ENCODE data around the gene FEM1B. TPM values are rescaled to one million over a fixed set of nuclear protein-coding genes. Genes with fewer than 3 reads are reported as not detected.

FEM1B gene
- polyA plus RNA-seq, 2 of the 4 experiments (the other 2 are of a cell fraction), result 19.5 to 59.1 TPM

DNA sequence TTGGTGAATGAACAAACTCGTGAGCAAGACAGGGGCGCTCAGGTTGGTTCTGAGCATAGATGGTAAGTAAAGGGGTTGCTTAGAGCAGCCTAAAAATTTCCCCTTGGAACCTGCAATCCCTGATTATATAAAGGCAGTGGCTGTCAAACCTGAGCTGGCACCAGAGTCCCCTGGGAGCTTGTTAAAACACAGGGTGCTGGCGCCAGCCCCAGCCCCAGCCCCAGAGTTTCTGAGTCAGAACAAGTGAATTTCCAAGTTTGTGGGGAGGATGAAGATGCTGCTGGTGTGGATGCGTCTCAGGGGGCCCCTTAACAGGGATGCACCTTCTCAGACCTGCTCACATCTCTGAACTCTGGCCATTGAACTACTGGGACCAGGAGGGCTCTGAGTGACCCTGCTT lies 48.2 kb downstream of the FEM1B start:
- TF ChIP-seq POLR2A (IDR thresholded peaks at IDR 0.05; ENCODE audit: low read length), result no peak
- TF ChIP-seq RARB (CRISPR knock-in tag; IDR thresholded peaks at IDR 0.05), result no peak
- TF ChIP-seq ZNF302 (CRISPR knock-in tag; IDR thresholded peaks at IDR 0.05), result no peak
- no peak for TF ChIP-seq FOSB (CRISPR knock-in tag; IDR thresholded peaks at IDR 0.05)
- TF ChIP-seq, protein P1, sequence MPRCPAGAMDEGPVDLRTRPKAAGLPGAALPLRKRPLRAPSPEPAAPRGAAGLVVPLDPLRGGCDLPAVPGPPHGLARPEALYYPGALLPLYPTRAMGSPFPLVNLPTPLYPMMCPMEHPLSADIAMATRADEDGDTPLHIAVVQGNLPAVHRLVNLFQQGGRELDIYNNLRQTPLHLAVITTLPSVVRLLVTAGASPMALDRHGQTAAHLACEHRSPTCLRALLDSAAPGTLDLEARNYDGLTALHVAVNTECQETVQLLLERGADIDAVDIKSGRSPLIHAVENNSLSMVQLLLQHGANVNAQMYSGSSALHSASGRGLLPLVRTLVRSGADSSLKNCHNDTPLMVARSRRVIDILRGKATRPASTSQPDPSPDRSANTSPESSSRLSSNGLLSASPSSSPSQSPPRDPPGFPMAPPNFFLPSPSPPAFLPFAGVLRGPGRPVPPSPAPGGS (IDR thresholded peaks at IDR 0.05), result no peak
- no peak for TF ChIP-seq HOXA7 (CRISPR knock-in tag; IDR thresholded peaks at IDR 0.05)
- no peak for TF ChIP-seq CTCF (IDR thresholded peaks at IDR 0.05)
- ATAC-seq (0 out of 6 replicates have a peak, but pooled peaks of 1 of the 2 experiments have one; percentile 14), FAIRE-seq (no peak), DNase-seq (ENCODE audit: low read depth in 1 of 2, low spot score in 1 of 2) (no peak)
- Histone ChIP-seq H3K9me3 (no peaks in the 10 kb centered on the region), H3K27ac (no peak overlapping the region), H3K4me3 (no peak overlapping the region), H3K4me1 (no peaks in the 10 kb centered on the region), H3K4me2 (no peak overlapping the region)
- CTCF ChIA-PET, result interaction anchor here (0.6 to 3.7 kb wide), 8 partner anchors 9 to 73 kb away, joined by 3 to 14 read pairs (median 4); no protein-coding TSS in a partner anchor
- 60% methylated on average over 4 of the region's 4 CpGs for WGBS (ENCODE audit: missing lambda C conversion rate)
- POLR2A ChIA-PET, result no interaction called here

DNA sequence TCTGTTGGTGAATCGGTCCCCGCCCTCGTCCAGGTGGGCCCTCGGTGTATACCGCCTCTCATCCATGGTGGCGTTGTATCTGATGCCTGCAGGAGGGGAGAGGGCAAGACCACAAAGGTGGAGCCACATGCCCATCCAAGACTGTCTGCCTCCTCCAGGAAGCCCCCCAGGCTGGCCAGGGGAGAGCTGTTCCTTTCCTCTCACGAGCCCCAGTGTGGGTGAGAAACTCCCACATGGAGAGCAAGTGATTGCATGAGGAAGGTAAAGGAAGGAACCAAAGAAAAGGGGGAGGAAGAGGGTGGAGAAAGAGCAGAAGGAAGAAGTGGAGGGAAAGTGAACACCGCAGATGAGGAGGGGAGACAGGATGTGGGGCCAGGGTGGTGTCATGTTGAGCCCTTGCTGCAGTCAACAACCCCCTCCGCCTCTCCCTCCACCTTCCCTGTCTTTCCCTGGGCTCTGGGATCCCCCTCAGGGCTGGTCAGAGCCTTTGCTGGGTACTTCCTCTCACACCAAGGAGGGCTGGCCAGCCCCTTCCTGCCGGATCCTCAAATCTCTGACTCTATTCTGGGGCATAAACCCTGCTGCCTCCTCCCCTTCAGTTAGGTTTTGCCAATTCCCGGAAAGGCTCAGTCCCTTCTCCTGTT lies 49.3 kb downstream of the FEM1B start:
- ATAC-seq (no peak), FAIRE-seq (no peak), DNase-seq (ENCODE audit: low read depth in 1 of 2, low spot score in 1 of 2) (no peak)
- ChIA-PET CTCF (interaction anchor here (0.7 kb wide), 1 partner anchor 91 kb away, joined by 3 read pairs; no protein-coding TSS in a partner anchor), POLR2A (no interaction called here)
- TF ChIP-seq ESRRA (IDR thresholded peaks at IDR 0.05; ENCODE audit: borderline replicate concordance, low read length), result no peak
- peak; percentile 47 for TF ChIP-seq ZFP36 (IDR thresholded peaks at IDR 0.05; ENCODE audit: borderline replicate concordance, partially characterized antibody)
- TF ChIP-seq HOXB13 (CRISPR knock-in tag; IDR thresholded peaks at IDR 0.05; ENCODE audit: low read depth), result no peak
- TF ChIP-seq FOSL2 (IDR thresholded peaks at IDR 0.05), result no peak
- no peak for TF ChIP-seq FOSL2 (CRISPR knock-in tag; IDR thresholded peaks at IDR 0.05)
- Histone ChIP-seq H3K27ac (no peak overlapping the region), H3K4me3 (no peak overlapping the region), H3K4me2 (no peak overlapping the region), H3K4me1 (no peaks in the 10 kb centered on the region), H3K9me3 (no peaks in the 10 kb centered on the region)
- WGBS (ENCODE audit: missing lambda C conversion rate), result 73% methylated on average over 11 of the region's 11 CpGs

DNA sequence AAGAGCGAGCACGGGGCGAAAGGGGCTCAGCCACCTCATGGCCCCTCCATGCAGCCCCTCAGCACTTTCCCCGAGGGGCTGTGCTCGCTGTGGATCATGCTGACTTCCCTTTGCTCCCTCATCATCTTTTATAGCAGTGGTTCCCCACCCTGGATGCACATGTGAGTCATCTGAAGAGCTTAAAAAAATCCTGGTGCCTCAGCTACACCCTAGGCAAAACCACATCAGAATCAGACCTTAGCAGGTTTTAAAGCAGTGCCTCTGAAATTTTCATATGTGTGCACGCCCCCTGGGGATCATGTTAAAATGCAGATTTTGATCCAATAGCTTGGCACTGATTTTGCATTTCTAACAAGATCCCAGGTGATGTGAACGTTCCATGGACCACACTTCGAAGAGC lies 50.9 kb downstream of the FEM1B start:
- H3K9me3 ChIP-seq, result no peaks in the 10 kb centered on the region
- H3K4me2 ChIP-seq, result no peak overlapping the region
- ATAC-seq, result no peak
- FAIRE-seq, result no peak
- DNase-seq (ENCODE audit: low read depth in 1 of 2, low spot score in 1 of 2), result no peak
- TF ChIP-seq CHD4 (IDR thresholded peaks at IDR 0.05; ENCODE audit: borderline replicate concordance) (no peak), BHLHE40 (IDR thresholded peaks at IDR 0.05; ENCODE audit: low read depth, low read length) (no peak), RFX5 (IDR thresholded peaks at IDR 0.05) (no peak), HDAC2 (IDR thresholded peaks at IDR 0.05) (no peak), EP300 (IDR thresholded peaks at IDR 0.05) (no peak), RAD21 (conservative IDR thresholded peaks at IDR 0.05 in 1 of 2, IDR thresholded peaks at IDR 0.05 in 1 of 2) (no peak), SMC3 (IDR thresholded peaks at IDR 0.05) (no peak), JUN (IDR thresholded peaks at IDR 0.05) (no peak), RNF2 (IDR thresholded peaks at IDR 0.05; ENCODE audit: borderline replicate concordance, low read depth) (no peak), CBX2 (IDR thresholded peaks at IDR 0.05; ENCODE audit: borderline replicate concordance, low read depth) (no peak), PHF8 (IDR thresholded peaks at IDR 0.05; ENCODE audit: borderline replicate concordance, low read depth) (no peak), RARB (CRISPR knock-in tag; IDR thresholded peaks at IDR 0.05) (no peak)
- TF ChIP-seq, protein P2, sequence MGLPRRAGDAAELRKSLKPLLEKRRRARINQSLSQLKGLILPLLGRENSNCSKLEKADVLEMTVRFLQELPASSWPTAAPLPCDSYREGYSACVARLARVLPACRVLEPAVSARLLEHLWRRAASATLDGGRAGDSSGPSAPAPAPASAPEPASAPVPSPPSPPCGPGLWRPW (IDR thresholded peaks at IDR 0.05), result no peak
- TF ChIP-seq, protein P3, sequence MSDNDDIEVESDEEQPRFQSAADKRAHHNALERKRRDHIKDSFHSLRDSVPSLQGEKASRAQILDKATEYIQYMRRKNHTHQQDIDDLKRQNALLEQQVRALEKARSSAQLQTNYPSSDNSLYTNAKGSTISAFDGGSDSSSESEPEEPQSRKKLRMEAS (IDR thresholded peaks at IDR 0.05), result no peak
- TF ChIP-seq, protein P1 (IDR thresholded peaks at IDR 0.05), result no peak
- no peak overlapping the region for H3K4me3 ChIP-seq
- ChIA-PET CTCF (interaction anchor here (0.5 to 1.3 kb wide), 5 partner anchors 17 to 1621 kb away, joined by 3 read pairs; no protein-coding TSS in a partner anchor), POLR2A (no interaction called here)
- WGBS (ENCODE audit: missing lambda C conversion rate), result 72% methylated on average over 8 of the region's 8 CpGs
- no peaks in the 10 kb centered on the region; the same call in 2 of the 3 replicates for H3K4me1 ChIP-seq
- no peak overlapping the region for H3K27ac ChIP-seq
